GM13976 (cell line): ENCODE data around the gene AGAP9.
"Not testable (repeated sequence)": the region's sequence is repeated elsewhere in the genome, so short reads cannot be mapped to it uniquely, and the experiment has no call there.

Experiments used
- DNase-seq: peaks from one replicate; pipeline ENCODE4 v3.0.0; 2012; ENCODE audit warnings: low spot score
- in situ Hi-C: fragments of 300-500 bp; cut with MboI; formaldehyde crosslinking; loops from one replicate; pipeline ENCODE4 v1.12.0; 2022; ENCODE audit warnings: low sequenced_read_pairs, mixed read lengths, inconsistent platforms; ENCODE audit not compliant: unreplicated experiment

Gene AGAP9

DNA sequence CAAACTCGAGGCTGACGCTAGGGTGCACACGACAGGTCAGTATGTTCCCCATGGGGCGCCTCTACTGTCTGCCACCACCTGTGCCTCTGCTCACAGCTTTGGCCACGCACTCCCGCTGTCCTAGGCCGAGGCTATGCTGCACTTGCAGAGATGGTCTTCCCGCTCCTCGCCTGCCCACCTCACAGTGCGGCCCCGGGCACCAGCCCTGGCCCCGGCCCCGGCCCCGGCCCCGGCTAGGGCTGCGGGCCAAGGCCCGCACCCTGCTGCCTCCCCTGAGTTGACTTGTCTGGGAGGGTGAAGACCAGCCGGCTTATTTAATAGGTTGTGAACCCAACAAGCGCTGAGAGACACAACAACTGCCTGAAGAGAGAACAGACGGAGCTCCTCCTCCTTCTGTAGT is at the start of gene AGAP9:
AGAP9 (minus strand) TSS at position 164 of the 400 bp plus-strand sequence; CDS start at position 52, 112 bp downstream.
- DNase-seq, in situ Hi-C loops: not testable (repeated sequence)

DNA sequence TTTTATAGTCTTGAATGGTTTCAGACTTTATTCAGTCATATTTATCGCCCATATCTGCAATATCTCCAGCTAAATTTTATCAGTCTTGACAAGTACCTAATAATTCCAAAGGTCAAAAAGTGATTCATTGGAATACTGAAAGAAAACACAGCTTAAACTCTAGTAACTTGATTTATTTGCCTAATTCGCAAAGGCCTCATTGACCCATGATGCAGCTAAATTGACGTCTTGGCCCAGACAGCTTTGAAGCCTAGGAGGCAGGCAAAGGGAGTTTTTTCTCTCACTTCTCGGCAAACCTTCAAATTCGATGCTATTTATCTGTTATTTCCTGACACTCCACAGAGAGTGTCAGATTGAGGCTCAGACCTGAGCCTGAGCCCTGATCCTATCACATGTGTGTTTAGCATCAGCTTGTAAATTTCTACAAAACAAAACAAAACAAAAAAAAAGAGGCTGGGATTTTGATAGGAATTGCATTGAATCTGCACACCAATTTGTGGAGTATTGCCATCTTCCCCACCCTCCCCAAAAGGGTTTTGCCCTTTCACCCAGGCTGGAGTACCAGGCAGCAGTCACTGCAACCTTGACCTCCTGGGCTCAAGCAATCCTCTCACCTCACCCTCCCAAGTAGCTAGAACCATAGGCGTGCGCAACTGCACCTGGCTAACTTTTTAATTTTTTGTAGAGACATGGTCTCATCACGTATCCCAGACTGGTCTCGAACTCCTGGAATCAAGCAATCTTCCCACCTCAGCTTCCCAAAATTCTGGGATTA is 47.9 kb upstream of the AGAP9 start:
- in situ Hi-C loops = not testable (repeated sequence)

DNA sequence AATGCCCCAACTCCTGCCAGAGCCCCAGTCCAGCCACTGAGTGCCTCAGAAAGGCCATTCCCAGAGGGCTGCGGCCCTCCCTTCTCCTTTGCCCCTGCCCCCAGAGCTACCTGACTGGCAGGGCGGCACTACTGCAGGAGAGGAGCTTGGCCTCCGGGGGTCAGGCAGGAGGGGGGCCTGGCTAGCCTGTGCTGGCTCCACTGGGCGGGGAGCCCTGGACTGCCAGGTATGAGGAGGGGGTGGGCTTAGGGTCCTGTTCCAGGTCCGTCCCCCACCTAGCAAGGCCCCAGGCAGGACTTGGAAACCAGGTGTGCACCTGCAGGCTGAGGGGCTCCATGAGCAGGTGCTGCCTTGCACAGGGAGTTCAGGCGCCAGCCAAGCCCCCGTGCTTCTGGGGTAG is 43.3 kb upstream of the AGAP9 start:
- in situ Hi-C loops, DNase-seq: not testable (repeated sequence)

More for the DNA sequence above, 47.9 kb upstream of the AGAP9 start:
- DNase-seq = not testable (repeated sequence)

DNA sequence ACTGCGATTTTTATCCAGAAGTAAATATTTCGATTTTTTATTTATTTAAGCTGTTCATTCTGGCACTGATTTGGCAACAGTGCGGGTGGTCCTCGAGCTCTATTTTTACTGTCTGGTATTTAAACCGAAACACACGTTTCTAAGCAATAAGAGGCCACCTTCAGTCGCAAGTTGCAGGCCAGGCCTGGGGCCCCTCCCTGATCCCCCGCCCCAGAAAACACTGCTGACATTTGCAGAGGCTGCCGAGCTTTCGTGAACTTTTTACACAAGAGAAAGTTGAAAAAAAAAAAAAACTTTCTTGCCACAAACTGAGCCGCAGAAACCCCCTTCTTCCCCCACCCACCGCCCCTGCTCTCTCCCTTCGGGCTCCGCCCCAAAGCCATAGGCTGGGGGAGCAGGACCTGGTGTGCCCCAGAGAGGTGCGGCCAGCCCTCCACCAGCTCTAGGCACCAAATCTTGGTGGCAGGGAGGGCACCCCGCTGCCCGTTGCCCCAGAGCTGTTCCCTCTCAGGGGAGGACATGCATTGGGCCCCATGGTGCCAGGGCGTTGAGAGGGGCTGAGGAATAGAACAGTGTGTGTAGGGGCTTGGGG is 42.8 kb upstream of the AGAP9 start:
- in situ Hi-C loops, DNase-seq: not testable (repeated sequence)

- DNase-seq, in situ Hi-C loops: not testable (repeated sequence)
Observed at GRCh38 chr10:47565517-47565920, 42.1 kb upstream of the AGAP9 start.

GRCh38 chr10:47564953-47565352 is 41.5 kb upstream of the AGAP9 start:
- DNase-seq, in situ Hi-C loops: not testable (repeated sequence)

GRCh38 chr10:47564318-47564717 is 40.9 kb upstream of the AGAP9 start:
- in situ Hi-C loops, DNase-seq: not testable (repeated sequence)

DNA sequence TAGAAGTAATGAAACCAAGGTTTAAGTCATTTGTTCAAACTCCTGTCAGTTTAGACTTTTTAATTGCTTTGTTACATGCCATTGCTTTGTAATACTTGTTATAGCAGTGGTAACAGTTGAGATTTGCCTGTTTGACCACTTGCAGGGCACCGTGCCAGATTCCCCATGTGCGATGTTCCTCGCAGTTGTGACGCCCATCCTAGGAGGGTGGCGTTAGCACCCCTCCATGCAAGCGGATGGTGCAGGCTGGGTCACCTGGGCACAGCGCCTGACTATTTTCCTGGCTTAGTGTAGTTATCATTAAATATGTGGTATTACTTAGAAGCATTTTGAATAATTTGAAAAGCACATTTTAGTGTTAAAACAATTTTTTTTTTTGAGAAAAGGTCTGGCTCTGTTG is 37.0 kb upstream of the AGAP9 start:
- DNase-seq, in situ Hi-C loops: not testable (repeated sequence)

DNA sequence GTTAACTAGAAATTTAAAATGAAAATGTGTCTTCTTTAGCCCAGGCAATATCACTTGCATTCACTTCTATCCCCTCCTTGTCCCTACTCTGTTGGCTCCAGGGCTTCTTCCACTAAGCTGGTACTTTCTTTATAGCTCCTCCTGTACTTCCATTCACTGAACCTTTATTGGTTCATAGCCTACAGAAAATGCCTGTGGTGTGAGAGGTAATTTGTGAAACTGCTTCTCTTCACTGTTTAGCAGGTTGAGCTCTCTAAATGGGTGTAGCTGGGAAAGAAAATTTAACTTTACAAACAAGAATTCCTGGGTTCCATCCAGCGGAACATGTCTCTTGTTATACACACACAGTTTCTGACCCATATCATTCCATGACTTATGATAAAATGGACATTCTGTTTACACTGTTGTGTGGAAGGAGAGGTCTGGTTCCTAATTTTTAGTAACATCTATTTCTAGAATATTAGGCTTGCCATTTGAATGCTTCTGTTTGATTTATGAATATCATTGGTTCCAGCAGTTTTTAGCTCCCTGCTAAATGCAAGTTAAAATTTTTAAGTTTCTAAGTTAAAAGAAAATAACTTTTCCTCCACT is 36.4 kb upstream of the AGAP9 start:
- in situ Hi-C loops, DNase-seq: not testable (repeated sequence)

DNA sequence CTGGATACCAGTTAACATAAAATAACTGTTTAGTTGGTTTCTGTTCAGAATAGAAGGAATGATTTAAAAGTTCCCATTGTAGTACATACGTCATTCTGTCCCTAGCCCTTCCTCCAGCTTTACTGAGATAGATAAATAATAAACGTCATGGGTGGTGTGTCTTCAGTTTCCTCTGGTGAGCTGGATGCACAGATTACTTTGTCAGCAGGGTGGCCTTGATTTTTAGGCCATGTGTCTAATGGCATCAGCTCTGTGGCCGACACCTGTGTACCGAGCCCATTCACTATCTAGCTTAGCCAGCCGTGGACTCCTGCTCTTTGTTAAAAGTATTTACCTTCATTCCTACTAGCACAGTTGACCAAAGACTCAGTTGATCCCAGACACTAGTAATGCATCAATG is 34.7 kb upstream of the AGAP9 start:
- DNase-seq, in situ Hi-C loops: not testable (repeated sequence)

DNA sequence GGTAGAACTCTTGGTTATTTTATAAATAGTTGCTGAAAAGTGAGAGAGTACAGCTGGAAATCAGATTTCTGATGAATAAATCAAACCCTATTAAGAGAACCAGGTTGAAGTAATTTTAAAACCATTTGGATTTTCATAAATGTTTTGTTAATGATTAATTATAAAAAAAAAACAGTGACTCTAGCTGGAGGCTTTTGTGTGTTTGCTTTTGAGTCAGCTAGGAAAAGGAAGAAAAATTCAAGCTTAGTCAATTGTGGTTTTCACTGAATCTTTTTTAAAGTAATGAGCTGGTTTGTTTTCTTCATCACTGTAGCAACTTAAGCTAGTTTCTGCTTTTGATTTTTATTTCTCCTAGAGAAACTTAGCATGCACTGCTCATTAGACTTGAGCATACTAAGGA is 34.2 kb upstream of the AGAP9 start:
- in situ Hi-C loops, DNase-seq: not testable (repeated sequence)

DNA sequence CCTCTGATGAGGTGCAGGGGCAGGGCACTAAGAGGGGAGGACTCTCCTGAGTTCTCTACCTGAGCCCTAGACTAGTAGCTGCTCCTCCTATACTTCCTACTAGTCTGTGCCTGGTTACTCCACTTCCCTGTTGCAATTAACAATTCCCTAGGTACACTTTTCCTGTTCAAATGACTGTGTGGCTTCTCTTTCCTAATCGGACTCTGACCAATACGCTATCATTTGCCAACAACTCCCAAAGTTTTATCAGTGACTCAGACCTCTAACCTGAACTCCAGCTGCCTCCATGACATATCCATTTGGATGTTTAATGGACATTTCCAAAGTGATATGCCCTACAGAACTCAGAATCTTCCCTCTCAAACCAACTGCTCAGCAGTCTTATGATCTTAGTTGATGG is 31.9 kb upstream of the AGAP9 start:
- DNase-seq, in situ Hi-C loops: not testable (repeated sequence)

DNA sequence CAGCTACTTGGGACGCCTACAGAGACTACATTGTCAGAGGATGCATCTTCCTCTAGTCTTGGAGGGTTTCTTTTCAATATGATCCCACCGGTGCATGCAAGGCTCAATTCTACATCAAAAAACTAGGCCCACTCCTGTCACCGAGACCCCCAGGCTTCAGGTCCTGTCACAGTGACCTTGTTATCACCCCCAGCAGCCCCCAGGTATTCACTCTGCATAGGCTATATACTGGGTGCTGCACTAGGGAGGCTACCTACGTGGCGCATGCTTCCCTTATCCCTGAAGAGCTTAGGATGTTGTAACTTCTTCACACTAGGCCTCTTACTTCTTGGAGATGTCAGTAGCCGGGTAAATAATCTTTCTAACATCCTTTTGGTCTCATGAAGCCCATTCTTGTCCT is 31.1 kb upstream of the AGAP9 start:
- DNase-seq, in situ Hi-C loops: not testable (repeated sequence)

GRCh38 chr10:47553860-47554247 is 30.4 kb upstream of the AGAP9 start:
- in situ Hi-C loops, DNase-seq: not testable (repeated sequence)

DNA sequence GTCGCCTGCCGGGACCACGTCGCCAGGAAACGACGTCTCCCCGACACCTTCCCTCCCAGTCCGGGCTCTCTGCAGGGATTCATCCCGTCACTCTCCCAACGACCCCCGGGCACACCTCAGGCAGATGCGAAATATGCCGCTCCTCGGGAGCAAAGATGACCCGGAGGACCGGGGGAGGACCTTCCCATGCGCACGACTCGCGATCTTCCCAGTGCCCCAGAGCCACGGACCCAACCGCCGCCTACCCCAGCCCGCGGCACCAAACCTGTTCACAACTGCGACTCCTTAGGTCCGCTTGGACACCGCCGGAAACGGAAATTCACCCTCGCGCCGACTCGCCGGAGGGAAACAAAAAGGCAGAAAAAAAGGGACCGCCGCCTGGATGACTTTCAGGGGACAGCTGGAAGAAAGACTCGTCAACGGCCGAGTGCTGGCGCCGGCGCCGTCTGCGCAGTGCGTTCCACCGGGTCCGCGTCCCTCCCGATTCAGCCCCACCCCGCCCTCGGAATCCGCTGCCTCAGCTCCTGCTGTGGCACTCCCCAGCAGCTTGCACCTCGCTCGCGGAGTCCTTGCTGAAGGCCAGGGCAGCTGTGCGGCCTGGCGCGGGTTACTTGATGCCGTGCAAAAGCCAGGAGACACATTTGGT is 29.9 kb upstream of the AGAP9 start:
- peak; percentile 66 for DNase-seq
- in situ Hi-C loops = not testable (repeated sequence)
